Measurements from ENCODE around the gene MALT1. TPM values are rescaled to one million over a fixed set of nuclear protein-coding genes. Genes with fewer than 3 reads are reported as not detected.

Gene MALT1
- total and polyA plus RNA-seq, 9 of the 15 experiments (the other 6 are each of a cell fraction or from before 2014, with no cell fraction given): 0.14 to 1.6 (median 0.32) TPM

DNA sequence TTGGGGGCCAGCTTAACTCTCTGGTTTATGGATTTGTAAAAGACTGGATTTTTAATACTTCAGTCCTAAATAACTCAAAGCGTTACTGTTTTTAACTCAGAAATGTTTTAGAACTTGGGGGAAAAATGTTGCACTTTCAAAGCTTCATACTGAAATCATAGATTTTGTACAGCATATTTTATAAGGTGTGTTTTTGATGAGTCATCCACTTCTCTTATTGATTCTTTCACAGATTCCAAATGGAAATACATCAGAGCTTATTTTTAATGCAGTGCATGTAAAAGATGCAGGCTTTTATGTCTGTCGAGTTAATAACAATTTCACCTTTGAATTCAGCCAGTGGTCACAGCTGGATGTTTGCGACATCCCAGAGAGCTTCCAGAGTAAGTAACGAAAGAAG is 28.9 kb downstream of the MALT1 start:
- Histone ChIP-seq H3K36me3 (ENCODE audit: control insufficient read depth, insufficient read depth, low read length) (no peaks in the 10 kb centered on the region), H3K4me2 (ENCODE audit: insufficient read depth, low read length) (no peak overlapping the region), H4K20me1 (replicated peaks; ENCODE audit: control insufficient read depth, insufficient read depth, low read length) (no peaks in the 10 kb centered on the region), H3K27me3 (ENCODE audit: control insufficient read depth in 2 of 2, insufficient read depth in 2 of 2, low read length in 2 of 2) (no peaks in the 10 kb centered on the region), H2AFZ (ENCODE audit: low read depth, low read length) (no peak overlapping the region), H3K27ac (ENCODE audit: extremely low read depth, low read depth, low read length) (no peak overlapping the region), H3K4me3 (no peak overlapping the region), H3K79me2 (ENCODE audit: control insufficient read depth, insufficient read depth, low read length) (no peaks in the 10 kb centered on the region), H3K4me1 (replicated peaks in 1 of 2; ENCODE audit: control insufficient read depth in 2 of 2, insufficient read depth in 2 of 2, low read length in 2 of 2) (no peaks in the 10 kb centered on the region; a peak in 1 of 5 replicates), H3K9ac (ENCODE audit: insufficient read depth in 1 of 2, low read depth in 2 of 2, low read length in 2 of 2) (no peak overlapping the region), H3K9me3 (replicated peaks; ENCODE audit: control insufficient read depth, insufficient read depth, low read depth, low read length) (no peaks in the 10 kb centered on the region), H3K9me1 (ENCODE audit: control insufficient read depth, insufficient read depth, low read length) (no peaks in the 10 kb centered on the region)
- ChIA-PET POLR2A (no interaction called here), CTCF (ENCODE audit: low intra/inter-chr PET ratio) (no interaction called here)
- FAIRE-seq: no peak
- WGBS (ENCODE audit: insufficient coverage, low coverage, missing lambda C conversion rate): 11% methylated on average over 4 of the region's 4 CpGs
- intact Hi-C loops (cut with micrococcal nuclease) (no loop called here), in situ Hi-C loops (cut with MboI) (no loop called here)
- no peak for ATAC-seq
- no peak for DNase-seq (ENCODE audit: extremely low read depth in 1 of 4, low spot score in 3 of 4)
- BruUV-seq (replicated peaks): no TSS peak
- TF ChIP-seq, protein P1, sequence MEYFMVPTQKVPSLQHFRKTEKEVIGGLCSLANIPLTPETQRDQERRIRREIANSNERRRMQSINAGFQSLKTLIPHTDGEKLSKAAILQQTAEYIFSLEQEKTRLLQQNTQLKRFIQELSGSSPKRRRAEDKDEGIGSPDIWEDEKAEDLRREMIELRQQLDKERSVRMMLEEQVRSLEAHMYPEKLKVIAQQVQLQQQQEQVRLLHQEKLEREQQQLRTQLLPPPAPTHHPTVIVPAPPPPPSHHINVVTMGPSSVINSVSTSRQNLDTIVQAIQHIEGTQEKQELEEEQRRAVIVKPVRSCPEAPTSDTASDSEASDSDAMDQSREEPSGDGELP (CRISPR knock-in tag; IDR thresholded peaks at IDR 0.05; ENCODE audit: borderline replicate concordance): no peak
- TF ChIP-seq ZNF586 (CRISPR knock-in tag; conservative IDR thresholded peaks at IDR 0.05) (no peak), E2F8 (IDR thresholded peaks at IDR 0.05; ENCODE audit: low read depth, partially characterized antibody) (no peak), STAG1 (CRISPR knock-in tag; IDR thresholded peaks at IDR 0.05; ENCODE audit: borderline replicate concordance) (no peak), FOSL1 (tag; conservative IDR thresholded peaks at IDR 0.05) (no peak), NFE2L1 (tag; IDR thresholded peaks at IDR 0.05; ENCODE audit: borderline replicate concordance, low read depth) (peak; percentile 17; the same call in 1 of the 2 replicates), MAFG (tag; conservative IDR thresholded peaks at IDR 0.05) (peak; percentile 41; the same call in 1 of the 2 replicates), PATZ1 (CRISPR knock-in tag; IDR thresholded peaks at IDR 0.05; ENCODE audit: borderline replicate concordance) (no peak), ZNF76 (CRISPR knock-in tag; IDR thresholded peaks at IDR 0.05; ENCODE audit: borderline replicate concordance) (no peak), VEZF1 (CRISPR knock-in tag; IDR thresholded peaks at IDR 0.05) (no peak)
- TF ChIP-seq, protein P2, sequence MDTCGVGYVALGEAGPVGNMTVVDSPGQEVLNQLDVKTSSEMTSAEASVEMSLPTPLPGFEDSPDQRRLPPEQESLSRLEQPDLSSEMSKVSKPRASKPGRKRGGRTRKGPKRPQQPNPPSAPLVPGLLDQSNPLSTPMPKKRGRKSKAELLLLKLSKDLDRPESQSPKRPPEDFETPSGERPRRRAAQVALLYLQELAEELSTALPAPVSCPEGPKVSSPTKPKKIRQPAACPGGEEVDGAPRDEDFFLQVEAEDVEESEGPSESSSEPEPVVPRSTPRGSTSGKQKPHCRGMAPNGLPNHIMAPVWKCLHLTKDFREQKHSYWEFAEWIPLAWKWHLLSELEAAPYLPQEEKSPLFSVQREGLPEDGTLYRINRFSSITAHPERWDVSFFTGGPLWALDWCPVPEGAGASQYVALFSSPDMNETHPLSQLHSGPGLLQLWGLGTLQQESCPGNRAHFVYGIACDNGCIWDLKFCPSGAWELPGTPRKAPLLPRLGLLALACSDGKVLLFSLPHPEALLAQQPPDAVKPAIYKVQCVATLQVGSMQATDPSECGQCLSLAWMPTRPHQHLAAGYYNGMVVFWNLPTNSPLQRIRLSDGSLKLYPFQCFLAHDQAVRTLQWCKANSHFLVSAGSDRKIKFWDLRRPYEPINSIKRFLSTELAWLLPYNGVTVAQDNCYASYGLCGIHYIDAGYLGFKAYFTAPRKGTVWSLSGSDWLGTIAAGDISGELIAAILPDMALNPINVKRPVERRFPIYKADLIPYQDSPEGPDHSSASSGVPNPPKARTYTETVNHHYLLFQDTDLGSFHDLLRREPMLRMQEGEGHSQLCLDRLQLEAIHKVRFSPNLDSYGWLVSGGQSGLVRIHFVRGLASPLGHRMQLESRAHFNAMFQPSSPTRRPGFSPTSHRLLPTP (IDR thresholded peaks at IDR 0.05; ENCODE audit: borderline replicate concordance, extremely low read depth, insufficient read length): no peak

All from K562 (cell line).